HG02884 (cell line): ENCODE measurements around the gene CCR4.
"Not testable (repeated sequence)": the region's sequence is repeated elsewhere in the genome, so short reads cannot be mapped to it uniquely, and the experiment has no call there.

Experiments used
- ATAC-seq: cut with Tn5 transposase; IDR thresholded peaks from one replicate; pipeline ENCODE4 v1.9.1; 2021; ENCODE audit warnings: mild to moderate bottlenecking, moderate library complexity; ENCODE audit not compliant: unreplicated experiment

Gene CCR4

GRCh38 chr3:32951410-32951811, at the start of gene CCR4:
TSS of gene CCR4 (plus strand) at chr3:32951644. CDS start at chr3:32953423, 1,779 bp downstream.
- ATAC-seq: no peak

- not testable (repeated sequence) for ATAC-seq
These were observed 48.5 kb upstream of the CCR4 start for GRCh38 chr3:32902887-32903371.

- ATAC-seq: no peak
These were observed 47.5 kb upstream of the CCR4 start for GRCh38 chr3:32903953-32904352.

- no peak for ATAC-seq
These were observed 41.4 kb upstream of the CCR4 start for GRCh38 chr3:32909999-32910398.

- no peak for ATAC-seq
These were observed 40.5 kb upstream of the CCR4 start for GRCh38 chr3:32910954-32911353.

- ATAC-seq: no peak
These were observed 39.4 kb upstream of the CCR4 start for GRCh38 chr3:32912046-32912445.

GRCh38 chr3:32913790-32914446, 37.5 kb upstream of the CCR4 start:
- no peak for ATAC-seq

- no peak for ATAC-seq
These were observed 31.5 kb upstream of the CCR4 start for GRCh38 chr3:32919920-32920319.

GRCh38 chr3:32922078-32922477, 29.4 kb upstream of the CCR4 start:
- ATAC-seq: no peak

GRCh38 chr3:32930161-32930560, 21.3 kb upstream of the CCR4 start:
- no peak for ATAC-seq

- not testable (repeated sequence) for ATAC-seq
These were observed 20.2 kb upstream of the CCR4 start for GRCh38 chr3:32931273-32931672.

- no peak for ATAC-seq
These were observed 17.2 kb upstream of the CCR4 start for GRCh38 chr3:32934150-32934742.

- no peak for ATAC-seq
These were observed 14.1 kb upstream of the CCR4 start for GRCh38 chr3:32937331-32937730.

- ATAC-seq: not testable (repeated sequence)
These were observed 11.7 kb upstream of the CCR4 start for GRCh38 chr3:32939531-32940284.

- ATAC-seq: no peak
These were observed 10.7 kb upstream of the CCR4 start for GRCh38 chr3:32940726-32941125.

GRCh38 chr3:32945136-32945535, 6.3 kb upstream of the CCR4 start:
- ATAC-seq: no peak

GRCh38 chr3:32945598-32945997, 5.8 kb upstream of the CCR4 start:
- not testable (repeated sequence) for ATAC-seq

GRCh38 chr3:32946973-32947788, 4.3 kb upstream of the CCR4 start:
- ATAC-seq: peak; percentile 6

- peak; percentile 79 for ATAC-seq
These were observed 3.6 kb upstream of the CCR4 start for GRCh38 chr3:32947789-32948238.

- ATAC-seq: no peak
These were observed 2.6 kb upstream of the CCR4 start for GRCh38 chr3:32948625-32949445.
